K562 (cell line): ENCODE data around the gene SLC38A10.

Experiments used
- CHD1 ChIP-seq: fragments of 200-600 bp; sonication (generic); IDR thresholded peaks from one replicate; pipeline ENCODE4 v1.6.1; 2012; ENCODE audit warnings: mild to moderate bottlenecking, moderate library complexity, low read length, inconsistent platforms
- CTCF ChIP-seq, 3 experiments: IDR thresholded peaks in 2 of 3; conservative IDR thresholded peaks in 1 of 3; 2 replicates each; pipeline ENCODE4 v1.5.1; 2011 to 2012; ENCODE audit warnings: low read length in 3 of 3, mild to moderate bottlenecking in 3 of 3, control low read depth in 2 of 3, improper control_type of control experiment in 1 of 3, inconsistent platforms in 1 of 3, low read depth in 1 of 3, mixed read lengths in 1 of 3, moderate library complexity in 1 of 3; ENCODE audit not compliant: insufficient read depth in 2 of 3
- ETV5 ChIP-seq: sonication (generic); formaldehyde crosslinking; IDR thresholded peaks from 2 replicates; pipeline ENCODE4 v1.4.0; 2020; ENCODE audit warnings: low read depth, mild to moderate bottlenecking, missing genetic modification reagents
- FIP1L1 ChIP-seq: fragments of 200-400 bp; formaldehyde crosslinking; IDR thresholded peaks from 2 replicates; pipeline ENCODE4 v1.6.1; 2018; ENCODE audit warnings: mild to moderate bottlenecking, low read depth, low read length; ENCODE audit not compliant: poor library complexity, severe bottlenecking
- JUN ChIP-seq, 2 experiments: sonication (generic) in 1 of 2; formaldehyde crosslinking in 1 of 2; IDR thresholded peaks; 2 replicates each; pipeline versions ENCODE4 v1.6.1 to v1.8.0; 2012 to 2022; ENCODE audit warnings: borderline replicate concordance in 2 of 2, mild to moderate bottlenecking in 2 of 2, improper control_type of control experiment in 1 of 2, low read depth in 1 of 2, low read length in 1 of 2, missing genetic modification reagents in 1 of 2
- NCOR1 ChIP-seq: fragments of 450-650 bp; IDR thresholded peaks from 2 replicates; pipeline ENCODE4 v1.6.1; 2016; ENCODE audit warnings: mild to moderate bottlenecking, moderate library complexity
- POLR2AphosphoS5 ChIP-seq: IDR thresholded peaks from 2 replicates; pipeline ENCODE4 v1.6.1; 2011; ENCODE audit warnings: mild to moderate bottlenecking, low read depth, low read length, moderate library complexity; ENCODE audit not compliant: control insufficient read depth, insufficient read depth
- SIN3A ChIP-seq, 2 experiments: fragments of 150-350 bp in 1 of 2; IDR thresholded peaks; 2 replicates each; pipeline ENCODE4 v1.6.1; 2011 to 2016; ENCODE audit warnings: borderline replicate concordance in 2 of 2, low read depth in 2 of 2, low read length in 2 of 2, mild to moderate bottlenecking in 2 of 2, moderate library complexity in 2 of 2; ENCODE audit not compliant: control insufficient read depth in 1 of 2
- SRSF7 ChIP-seq: fragments of 200-400 bp; formaldehyde crosslinking; optimal IDR thresholded peaks from 2 replicates; pipeline ENCODE3; 2017; ENCODE audit warnings: mild to moderate bottlenecking, low read depth, low read length
- U2AF2 ChIP-seq: fragments of 200-400 bp; formaldehyde crosslinking; optimal IDR thresholded peaks from 2 replicates; pipeline ENCODE3; 2017; ENCODE audit warnings: low read depth, mild to moderate bottlenecking, low read length
- USF2 ChIP-seq: sonication (generic); formaldehyde crosslinking; IDR thresholded peaks from 2 replicates; pipeline ENCODE4 v1.5.0; 2020; ENCODE audit warnings: missing genetic modification reagents
- ZNF12 ChIP-seq: sonication (generic); formaldehyde crosslinking; IDR thresholded peaks from 2 replicates; pipeline ENCODE4 v1.4.0; 2020; ENCODE audit warnings: mild to moderate bottlenecking, missing genetic modification reagents
- ZNF639 ChIP-seq, 2 experiments: fragments of 200-800 bp in 1 of 2; sonication (Bioruptor generic) in 1 of 2; sonication (generic) in 1 of 2; formaldehyde crosslinking in 1 of 2; IDR thresholded peaks in 1 of 2; conservative IDR thresholded peaks in 1 of 2; 2 replicates each; pipeline versions ENCODE4 v1.5.0 to v1.6.1; 2016 to 2020; ENCODE audit warnings: missing compliant biosample characterization in 1 of 2, missing genetic modification characterization in 1 of 2, missing genetic modification reagents in 1 of 2

GRCh38 chr17:81336296-81336929 is 41.3 kb upstream of the SLC38A10 start:
- no peak for TF ChIP-seq ZNF639 (CRISPR knock-in tag; conservative IDR thresholded peaks at IDR 0.05 in 1 of 2, IDR thresholded peaks at IDR 0.05 in 1 of 2)
- TF ChIP-seq ETV5, result no peak
- TF ChIP-seq CHD1, result no peak
- no peak for TF ChIP-seq USF2
- TF ChIP-seq FIP1L1, result no peak
- no peak for TF ChIP-seq JUN (IDR thresholded peaks at IDR 0.05; ENCODE audit: borderline replicate concordance, low read depth, low read length)
- no peak for TF ChIP-seq JUN (CRISPR knock-in tag; IDR thresholded peaks at IDR 0.05; ENCODE audit: borderline replicate concordance)
- TF ChIP-seq U2AF2, result no peak
- TF ChIP-seq NCOR1, result no peak
- TF ChIP-seq SRSF7, result no peak
- no peak for TF ChIP-seq CTCF (IDR thresholded peaks at IDR 0.05 in 2 of 3, conservative IDR thresholded peaks at IDR 0.05 in 1 of 3; ENCODE audit: insufficient read depth in 2 of 3, low read depth in 1 of 3, low read length in 3 of 3)
- TF ChIP-seq SIN3A (IDR thresholded peaks at IDR 0.05; ENCODE audit: borderline replicate concordance in 2 of 2, control insufficient read depth in 1 of 2, low read depth in 2 of 2, low read length in 2 of 2), result no peak
- no peak for TF ChIP-seq ZNF12
- TF ChIP-seq POLR2AphosphoS5, result no peak
